K562 treated with DMSO at 1 percent for 4 hours (cell line): ENCODE results near the gene IRF3. TPM values are rescaled to one million over a fixed set of nuclear protein-coding genes. Genes with fewer than 3 reads are reported as not detected.

Source experiments
- total RNA-seq: library from RNA; unstranded; fragments of 300-600 nt; gene quantifications from 2 replicates; pipeline ENCODE4 v1.2.3, GENCODE V29; 2022; ENCODE audit not compliant: insufficient read depth

IRF3 gene
- total RNA-seq: 84.6 and 91.3 TPM in 2 replicates

GRCh38 chr19:49665351-49666119 is at the start of gene IRF3, which contains the start of gene BCL2L12:
IRF3 (minus strand) TSS chr19:49665857; CDS start chr19:49664838, 1,019 bp downstream.
BCL2L12 (plus strand) TSS chr19:49665933; CDS start chr19:49666693, 760 bp downstream.

GRCh38 chr19:49690656-49691242 is 25.1 kb upstream of the IRF3 start, which contains the start of gene CPT1C:
CPT1C (plus strand) TSS chr19:49691116; CDS start chr19:49692253, 1,137 bp downstream.

GRCh38 chr19:49689133-49690078 is 23.7 kb upstream of the IRF3 start, which contains the start of gene ADM5:
ADM5 (plus strand) TSS chr19:49689594; CDS start chr19:49689838, 244 bp downstream.

GRCh38 chr19:49677231-49677900 is 11.7 kb upstream of the IRF3 start, which contains the start of gene PRMT1:
PRMT1 (plus strand) TSS chr19:49677271; CDS start chr19:49677281, 10 bp downstream.

GRCh38 chr19:49641688-49642491 is 23.8 kb downstream of the IRF3 start, which contains the start of gene SCAF1:
SCAF1 (plus strand) TSS chr19:49642209; CDS start chr19:49645027, 2,818 bp downstream.

GRCh38 chr19:49640113-49640898 is 25.4 kb downstream of the IRF3 start, which contains the start of gene RRAS:
RRAS (minus strand) TSS chr19:49640143; CDS start chr19:49640098, 45 bp downstream.

Other genes with a start within 250 kb of the IRF3 start
- gene PTH2, start 242.4 kb downstream of the IRF3 start, total RNA-seq: not detected in 2 replicates
- not detected in 2 replicates for gene GFY, start 240.5 kb downstream of the IRF3 start, total RNA-seq
- 9.3 and 13.4 TPM in 2 replicates for gene SLC17A7, start 224.3 kb downstream of the IRF3 start, total RNA-seq
- gene PIH1D1, start 214.0 kb downstream of the IRF3 start, total RNA-seq: 160 and 172 TPM in 2 replicates
- 25.7 and 31.3 TPM in 2 replicates for gene ALDH16A1, start 212.6 kb downstream of the IRF3 start, total RNA-seq
- gene FLT3LG, start 191.6 kb downstream of the IRF3 start, total RNA-seq: 6.9 and 9.0 TPM in 2 replicates
- 9,551 and 10,252 TPM in 2 replicates for gene RPL13A, start 178.2 kb downstream of the IRF3 start, total RNA-seq
- gene RPS11, start 169.4 kb downstream of the IRF3 start, total RNA-seq: 7,062 and 7,239 TPM in 2 replicates
- gene FCGRT, start 153.2 kb downstream of the IRF3 start, total RNA-seq: 9.0 and 11.5 TPM in 2 replicates
- gene RCN3, start 137.9 kb downstream of the IRF3 start, total RNA-seq: 6.0 and 10.4 TPM in 2 replicates
- 307 and 345 TPM in 2 replicates for gene NOSIP, start 85.3 kb downstream of the IRF3 start, total RNA-seq
- gene PRRG2, start 84.5 kb downstream of the IRF3 start, total RNA-seq: 0.84 TPM in 1 of 2 replicates, not detected in the other
- 9.5 and 10.7 TPM in 2 replicates for gene PRR12, start 74.7 kb downstream of the IRF3 start, total RNA-seq
- 12.7 and 23.1 TPM in 2 replicates for gene RRAS, start 25.7 kb downstream of the IRF3 start, total RNA-seq
- 40.7 and 59.9 TPM in 2 replicates for gene SCAF1, start 23.6 kb downstream of the IRF3 start, total RNA-seq
- 215 and 249 TPM in 2 replicates for gene BCL2L12, start 76 bp upstream of the IRF3 start, total RNA-seq
- gene PRMT1, start 11.4 kb upstream of the IRF3 start, total RNA-seq: 202 and 231 TPM in 2 replicates
- 9.8 and 16.9 TPM in 2 replicates for gene ADM5, start 23.7 kb upstream of the IRF3 start, total RNA-seq
- gene CPT1C, start 25.3 kb upstream of the IRF3 start, total RNA-seq: 2.4 and 5.5 TPM in 2 replicates
- gene TSKS, start 97.4 kb upstream of the IRF3 start, total RNA-seq: 0.90 and 5.6 TPM in 2 replicates
- 115 and 120 TPM in 2 replicates for gene AP2A1, start 101.1 kb upstream of the IRF3 start, total RNA-seq
- 6.1 and 8.6 TPM in 2 replicates for gene FUZ, start 147.4 kb upstream of the IRF3 start, total RNA-seq
- gene MED25, start 152.4 kb upstream of the IRF3 start, total RNA-seq: 69.4 and 83.8 TPM in 2 replicates
- gene PTOV1, start 185.3 kb upstream of the IRF3 start, total RNA-seq: 179 and 225 TPM in 2 replicates
- gene PNKP, start 201.7 kb upstream of the IRF3 start, total RNA-seq: 40.0 and 53.0 TPM in 2 replicates
- gene AKT1S1, start 211.5 kb upstream of the IRF3 start, total RNA-seq: 57.2 and 59.0 TPM in 2 replicates
- gene TBC1D17, start 211.8 kb upstream of the IRF3 start, total RNA-seq: 12.7 and 15.4 TPM in 2 replicates
- 0.91 and 2.2 TPM in 2 replicates for gene IL4I1, start 231.0 kb upstream of the IRF3 start, total RNA-seq